HG03045 (cell line): ENCODE measurements around the gene CBX3.
"Not testable (repeated sequence)": the region's sequence is repeated elsewhere in the genome, so short reads cannot be mapped to it uniquely, and the experiment has no call there.

Source experiments
- ATAC-seq: cut with Tn5 transposase; IDR thresholded peaks from one replicate; pipeline ENCODE4 v1.9.1; 2021; ENCODE audit warnings: mild to moderate bottlenecking, moderate library complexity; ENCODE audit not compliant: unreplicated experiment

CBX3 gene

DNA sequence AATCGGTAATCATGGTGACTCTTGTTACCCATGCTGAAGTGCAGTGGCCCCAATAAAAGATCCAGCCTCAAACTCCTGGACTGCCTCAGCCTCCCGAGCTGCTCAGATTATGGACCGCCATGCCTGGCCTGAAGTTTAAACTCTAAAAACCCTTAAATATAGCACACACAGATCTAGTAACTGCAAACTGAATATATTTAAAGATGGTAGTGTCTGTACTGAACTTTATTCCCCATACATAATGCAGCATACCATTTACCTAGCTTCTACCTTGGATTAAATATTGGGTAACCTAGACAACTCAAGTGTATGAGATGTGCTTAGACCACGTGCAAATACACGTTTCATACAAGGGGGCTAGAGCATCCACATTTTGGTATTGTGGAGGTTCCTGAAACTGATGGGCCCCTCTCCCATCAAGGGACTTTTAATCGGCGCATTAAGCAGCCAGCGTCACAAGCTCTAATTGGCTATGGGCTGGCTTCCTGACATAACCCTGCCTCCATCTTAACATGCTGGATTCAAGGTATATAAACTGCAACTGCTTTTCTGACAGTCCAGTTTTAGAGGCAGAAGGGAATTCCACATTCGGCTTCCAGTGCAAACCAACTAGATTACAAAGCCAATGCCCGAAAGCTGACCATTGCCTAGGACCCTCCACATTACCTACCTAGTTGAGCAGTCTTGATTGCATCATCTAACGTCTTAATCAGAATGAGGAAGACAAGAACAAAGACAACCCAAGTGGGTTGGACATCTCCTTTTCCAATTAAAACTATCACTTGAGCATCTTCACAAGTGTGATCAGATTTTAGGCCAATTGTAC is 14.0 kb upstream of the CBX3 start:
- no peak for ATAC-seq

DNA sequence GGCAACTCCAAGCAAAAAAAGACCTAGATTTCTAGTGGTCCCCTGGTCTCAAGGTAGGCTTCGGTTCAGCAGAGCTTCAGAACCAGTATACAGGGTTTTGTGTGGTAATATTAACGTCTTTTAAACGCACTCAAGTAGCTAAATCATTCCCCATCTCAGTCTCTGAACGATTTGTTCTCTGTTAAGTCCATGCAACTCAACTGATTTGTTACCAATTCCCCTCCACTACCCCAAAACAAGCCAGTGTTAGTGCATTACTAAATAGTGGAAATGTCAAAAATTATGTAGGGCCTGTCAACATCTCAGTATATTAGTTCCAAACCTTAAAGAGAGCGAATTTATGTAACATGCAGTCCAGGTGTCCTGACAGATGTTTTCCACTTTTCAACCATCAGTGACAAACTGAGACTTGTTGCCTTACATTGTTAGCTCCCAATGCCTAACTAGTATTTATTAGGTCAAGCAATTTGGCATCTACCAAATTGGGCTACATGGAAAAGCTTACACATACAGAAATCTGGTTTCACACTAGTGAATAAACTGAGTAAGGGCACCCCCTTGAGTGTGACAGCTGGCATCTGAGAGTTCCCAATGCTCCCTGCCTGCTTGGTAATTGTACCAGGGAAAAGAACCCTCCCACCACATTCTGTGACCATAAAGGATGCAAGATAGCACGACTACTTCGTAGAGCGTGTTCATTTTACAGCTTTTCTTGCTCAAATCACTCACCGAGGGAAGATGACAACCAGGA is 13.2 kb upstream of the CBX3 start:
- no peak for ATAC-seq

DNA sequence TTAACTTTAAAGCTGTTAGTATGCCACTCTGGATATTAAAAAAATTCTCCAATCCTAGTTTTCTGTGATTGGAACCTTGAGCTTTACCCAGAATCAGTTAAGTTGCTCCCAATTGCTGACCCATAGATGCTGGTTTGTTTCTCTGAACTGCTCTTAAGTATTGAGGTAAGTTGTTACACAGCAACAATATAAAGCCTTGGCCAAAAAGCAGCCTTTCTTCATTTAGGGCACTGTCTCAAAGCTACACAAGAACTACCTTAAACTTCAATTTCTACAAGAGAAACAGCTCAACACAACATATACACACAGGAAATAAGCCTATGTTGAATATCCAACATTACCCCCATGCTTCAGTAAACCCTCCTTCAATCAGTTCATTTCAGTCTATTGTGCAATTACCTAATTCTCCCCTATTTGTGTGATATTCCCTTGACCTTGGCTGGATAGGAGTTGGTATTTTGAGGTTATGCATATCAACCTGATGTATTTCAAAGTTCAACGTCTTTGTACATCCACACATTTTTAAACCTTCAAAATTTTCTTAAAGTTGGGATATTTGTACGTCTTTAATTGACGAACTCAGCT is 12.5 kb upstream of the CBX3 start:
- no peak for ATAC-seq

DNA sequence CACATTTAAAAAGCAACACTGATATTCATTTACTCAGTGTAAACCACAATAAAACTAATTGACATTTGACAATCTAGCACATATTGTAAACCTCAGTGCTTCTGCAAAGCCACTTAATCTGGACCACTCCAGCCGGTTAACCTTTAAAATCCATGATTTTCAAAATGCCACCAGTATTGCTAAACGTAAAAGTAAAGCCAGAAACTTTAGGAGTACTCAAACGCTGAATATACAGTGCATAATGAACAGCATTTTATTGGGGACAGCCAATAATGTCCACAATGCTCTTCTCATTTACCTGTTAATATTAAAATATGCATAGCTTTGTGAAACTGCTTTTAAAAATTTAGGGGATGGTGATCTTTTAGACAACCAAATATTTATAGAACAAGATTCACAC is 11.8 kb upstream of the CBX3 start:
- no peak for ATAC-seq

DNA sequence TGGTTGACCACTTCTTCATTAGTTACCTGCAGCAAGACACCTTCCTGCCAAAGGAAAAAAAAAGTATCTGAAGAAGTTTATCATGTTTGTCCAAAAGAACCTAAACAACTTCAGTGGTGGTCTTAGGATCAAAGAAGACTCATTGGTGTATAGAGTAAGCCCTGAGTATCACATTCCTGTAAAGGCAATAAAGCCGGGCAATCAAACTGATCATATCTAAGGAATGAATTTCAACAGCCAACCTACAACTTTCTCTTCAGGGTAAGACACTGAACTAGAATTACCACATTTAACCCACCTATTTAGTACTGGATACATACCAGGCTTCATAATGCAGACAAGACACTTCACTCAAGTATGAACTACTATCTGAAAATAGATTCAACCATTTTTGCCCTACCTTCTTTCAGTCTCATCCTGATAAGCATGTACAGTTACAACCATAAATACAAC is 11.1 kb upstream of the CBX3 start:
- no peak for ATAC-seq

DNA sequence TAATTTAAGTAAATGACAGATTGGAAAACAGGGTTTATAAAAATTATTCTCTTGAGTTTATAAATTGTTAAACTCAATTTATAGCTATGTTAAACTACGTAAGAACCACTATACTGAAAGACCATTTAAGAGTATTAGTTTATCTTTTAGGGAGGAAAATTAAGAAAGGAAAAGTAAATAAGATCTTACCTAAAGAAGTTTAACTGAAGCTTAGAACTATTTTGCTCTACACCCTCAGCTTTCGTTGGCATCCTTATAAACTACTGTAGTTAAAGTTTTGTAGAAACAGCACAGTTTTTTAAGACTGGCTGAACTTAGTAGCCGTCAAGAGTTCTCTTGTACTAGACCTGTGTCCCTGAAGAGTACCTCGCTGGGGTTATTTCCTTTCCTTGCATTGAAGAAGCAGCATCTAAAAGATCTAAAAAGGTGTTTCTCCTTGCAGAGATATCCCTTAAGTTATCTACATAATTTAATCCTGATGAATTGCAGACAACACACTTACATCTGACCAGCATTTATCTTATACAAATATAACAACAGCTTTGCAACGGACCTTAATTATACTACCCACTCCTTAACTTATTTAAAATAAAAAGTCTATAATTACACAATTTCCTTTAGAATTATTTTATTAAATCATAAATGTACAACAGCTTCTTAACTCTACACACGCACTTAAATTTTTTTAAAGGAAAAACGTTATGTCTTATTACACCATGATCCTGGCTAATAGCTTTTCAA is 10.1 kb upstream of the CBX3 start:
- no peak for ATAC-seq

DNA sequence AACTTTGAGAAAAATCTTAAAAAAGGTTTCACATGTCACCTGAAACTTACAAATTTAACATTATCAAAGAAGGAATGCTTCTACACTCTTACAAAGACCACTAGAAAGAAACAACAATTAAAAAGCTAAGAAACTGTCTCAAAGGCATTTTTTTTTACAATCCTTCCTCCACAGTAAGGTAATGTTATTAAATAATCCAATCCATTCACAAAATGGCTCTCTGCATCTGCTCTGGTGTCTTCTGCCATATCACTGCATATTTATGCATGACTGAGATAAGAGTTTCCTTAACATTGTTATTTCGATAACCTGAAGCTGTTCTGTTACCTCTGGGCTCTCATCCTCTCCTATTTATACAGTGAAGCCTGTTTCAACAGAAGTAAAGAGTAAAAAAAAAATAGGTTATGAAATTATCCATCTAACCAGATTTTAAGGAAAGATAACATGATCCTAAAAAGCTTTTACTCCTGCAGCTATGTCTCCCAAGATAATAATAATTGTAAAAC is 9.5 kb upstream of the CBX3 start:
- ATAC-seq = no peak

DNA sequence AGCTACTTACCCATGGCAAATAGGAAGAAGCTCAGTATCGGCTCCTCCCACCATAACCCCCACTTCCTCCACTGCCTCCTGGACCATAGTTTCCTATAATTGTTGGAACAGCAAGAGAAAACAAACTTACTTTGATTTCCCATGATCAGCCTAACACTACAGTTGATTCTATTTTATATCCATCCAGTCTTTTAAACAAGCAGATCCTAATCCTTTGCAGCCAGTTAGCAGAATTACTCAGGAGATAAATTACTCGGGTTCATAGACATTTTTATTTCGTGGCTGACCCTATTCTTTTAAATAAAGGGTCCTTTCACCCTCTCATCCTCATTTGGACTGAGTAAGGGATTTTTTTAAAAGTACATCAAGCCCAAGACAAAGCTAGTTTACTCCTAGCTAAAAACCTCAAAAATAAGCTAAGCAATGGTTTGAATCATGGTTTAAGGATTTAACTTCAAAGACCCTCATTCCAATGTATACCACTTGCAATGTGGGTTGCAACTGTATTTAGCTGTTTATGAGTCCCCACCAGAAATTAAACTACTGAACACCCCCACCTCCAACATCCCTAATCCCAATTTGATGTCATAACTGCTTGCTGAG is 9.0 kb upstream of the CBX3 start:
- no peak for ATAC-seq

DNA sequence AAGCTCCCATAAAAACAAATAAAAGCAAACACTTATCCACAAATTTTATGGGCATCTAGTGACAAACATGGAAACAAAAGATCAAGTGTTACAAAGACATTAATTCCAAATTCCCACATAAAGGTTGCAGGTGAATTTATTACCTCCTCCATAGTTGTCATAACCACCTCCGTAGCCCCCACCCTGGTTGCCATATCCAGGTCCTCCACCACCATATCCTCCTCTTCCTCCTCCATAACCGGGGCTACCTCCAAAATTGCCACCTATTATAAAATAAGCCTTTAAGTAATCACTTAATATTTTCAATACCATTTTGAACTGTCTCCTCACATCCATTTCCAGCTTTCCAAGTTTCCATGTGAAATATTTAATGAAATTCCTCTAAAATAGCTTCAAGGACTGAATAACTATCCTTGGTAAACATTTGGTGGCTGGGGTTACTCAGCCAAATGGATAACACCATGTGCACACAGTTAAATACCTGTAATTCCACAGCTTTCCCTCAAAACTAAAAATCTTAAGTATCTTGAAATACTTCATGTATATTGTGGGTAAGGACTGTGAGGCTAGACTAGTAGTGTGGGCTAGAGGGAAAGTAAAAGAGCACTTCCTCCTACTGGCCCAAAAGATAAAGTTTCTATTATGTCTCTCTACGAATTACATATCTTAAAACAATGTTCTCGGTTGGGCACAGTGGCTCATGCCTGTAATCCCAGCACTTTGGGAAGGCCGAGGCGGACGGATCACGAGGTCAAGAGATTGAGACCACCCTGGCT is 7.9 kb upstream of the CBX3 start:
- ATAC-seq = no peak

DNA sequence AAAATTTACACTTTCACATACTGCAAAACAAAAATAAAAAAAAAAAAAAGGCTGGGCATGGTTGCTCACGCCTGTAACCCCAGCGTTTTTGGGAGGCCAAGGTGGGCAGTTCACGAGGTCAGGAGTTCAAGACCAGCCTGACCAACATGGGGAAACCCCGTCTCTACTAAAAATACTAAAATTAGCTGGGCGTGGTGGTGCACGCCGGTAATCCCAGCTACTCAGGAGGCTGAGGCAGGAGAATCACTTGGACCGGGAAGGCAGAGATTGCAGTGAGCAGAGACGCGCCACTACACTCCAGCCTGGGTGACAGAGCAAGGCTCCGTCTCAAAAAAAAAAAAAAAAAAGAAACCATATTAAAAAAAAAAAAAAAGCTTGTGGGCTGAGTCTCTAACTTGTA is 6.8 kb upstream of the CBX3 start:
- ATAC-seq = not testable (repeated sequence)

DNA sequence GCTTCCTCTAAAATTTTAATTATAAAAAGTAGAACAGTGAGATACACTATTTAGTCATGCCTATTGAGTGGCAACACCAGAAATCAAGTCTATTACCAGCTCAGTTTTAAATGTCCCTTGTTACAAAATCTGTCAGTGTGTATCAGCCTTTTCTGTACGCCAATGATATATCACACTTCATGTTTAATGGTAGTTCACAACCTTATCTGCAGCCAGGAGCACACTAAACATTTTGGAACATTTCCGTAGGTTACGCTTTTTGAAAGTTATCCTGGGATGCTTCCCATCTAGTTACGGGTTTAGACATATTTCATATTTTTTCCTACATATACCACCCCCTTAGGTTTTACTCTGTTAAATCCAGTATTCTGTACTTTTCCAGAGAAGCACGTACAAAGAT is 6.4 kb upstream of the CBX3 start:
- no peak for ATAC-seq

DNA sequence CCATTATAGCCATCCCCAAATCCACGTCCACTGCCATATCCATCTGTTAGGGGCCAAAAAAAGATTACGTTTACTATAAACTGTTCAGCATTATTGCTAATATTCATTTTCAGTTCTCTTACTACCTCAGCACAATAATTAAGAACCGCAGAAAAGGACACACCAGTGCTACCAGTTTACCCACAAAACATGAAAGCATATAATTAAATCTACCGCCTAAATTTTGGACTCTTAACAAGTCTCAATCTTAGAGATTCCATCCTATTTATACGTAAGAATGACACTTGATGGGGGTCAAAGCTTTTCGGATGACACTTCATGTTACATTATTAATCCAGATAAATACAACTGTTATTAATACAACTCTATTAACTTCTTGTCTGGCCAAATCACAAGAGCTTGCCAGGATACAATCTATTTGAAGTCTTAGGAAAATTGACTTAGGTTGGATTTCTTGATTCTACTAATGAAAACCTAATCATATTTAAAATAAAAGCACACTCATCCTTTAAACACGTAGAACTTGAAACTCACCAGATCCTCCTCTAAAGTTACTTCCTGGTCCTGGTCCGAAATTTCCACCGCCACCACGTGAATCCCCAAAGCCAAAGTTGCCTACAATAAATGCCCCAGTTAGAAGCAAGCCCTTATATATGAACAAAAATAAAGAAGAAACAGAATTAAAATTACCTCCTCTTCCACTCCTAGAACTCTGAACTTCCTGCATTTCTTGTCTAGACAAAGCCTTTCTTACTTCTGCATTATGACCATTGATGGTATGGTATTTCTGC is 5.5 kb upstream of the CBX3 start:
- ATAC-seq = no peak

DNA sequence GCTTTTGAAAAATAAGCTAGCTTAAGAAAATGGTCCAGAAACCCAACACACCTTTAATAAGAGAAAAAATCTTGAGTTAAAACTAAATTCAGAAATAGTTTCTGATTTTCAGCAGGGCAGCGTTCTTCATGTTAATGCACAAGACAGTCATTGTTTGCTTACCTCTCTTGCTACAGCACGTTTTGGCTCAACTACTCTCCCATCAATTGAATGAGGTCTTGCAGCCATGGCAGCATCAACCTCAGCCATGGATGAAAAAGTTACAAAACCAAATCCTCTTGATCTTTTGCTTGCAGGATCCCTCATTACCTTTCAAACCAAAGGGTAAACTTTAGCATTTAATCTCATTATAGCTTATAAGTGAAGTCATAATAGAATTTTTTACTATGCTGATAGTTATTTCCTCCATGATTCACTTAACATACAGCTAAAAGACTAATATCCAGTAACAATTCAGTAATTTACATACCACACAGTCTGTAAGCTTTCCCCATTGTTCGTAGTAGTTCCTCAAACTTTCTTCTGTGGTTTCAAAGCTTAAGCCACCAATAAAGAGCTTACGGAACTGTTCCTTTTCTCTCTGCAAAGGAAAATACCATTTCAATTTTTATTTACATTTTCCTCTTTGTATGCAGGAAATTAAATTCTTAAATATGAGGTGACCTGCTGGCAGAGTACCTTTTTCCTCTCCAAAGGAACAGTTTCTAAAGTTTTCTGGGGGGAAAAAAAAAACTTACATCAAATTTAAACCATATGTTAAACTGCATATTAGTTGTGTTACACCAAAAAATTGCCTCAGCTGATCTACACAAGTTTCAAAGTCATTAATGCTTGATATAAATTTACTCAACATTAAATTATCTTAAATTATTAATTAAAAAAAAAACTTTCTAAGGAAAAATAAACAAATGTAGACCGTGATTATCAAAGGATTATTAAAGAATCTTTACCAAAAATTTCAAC is 4.1 kb upstream of the CBX3 start:
- ATAC-seq = no peak

DNA sequence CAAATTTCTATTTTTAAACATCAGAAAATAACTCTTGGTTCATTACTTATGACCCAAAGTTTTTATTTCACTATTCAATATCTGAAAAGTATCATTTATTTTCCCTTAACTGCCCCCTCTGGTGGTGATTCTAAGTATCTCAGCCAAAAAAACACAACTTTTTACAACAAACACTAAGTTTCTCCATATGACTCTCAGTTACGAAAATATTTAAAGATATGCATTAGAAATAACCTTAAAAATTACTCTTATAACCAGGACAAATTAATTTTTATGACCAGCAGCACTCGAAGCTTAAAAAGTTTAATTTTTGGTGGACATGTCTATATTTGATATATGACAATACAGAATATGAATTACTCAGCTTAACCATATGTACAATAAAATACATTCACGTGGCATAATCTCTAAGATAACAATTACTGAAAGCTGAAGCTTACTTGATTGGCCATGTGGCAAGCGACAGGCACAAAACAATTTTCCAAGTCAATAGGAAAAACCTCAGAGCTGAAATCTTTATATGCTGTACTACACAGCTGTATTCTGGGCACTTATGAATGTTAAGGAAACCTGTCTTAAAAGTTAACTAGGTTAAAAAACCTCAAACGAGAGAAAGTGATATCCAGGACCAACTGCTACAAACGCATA is 3.3 kb upstream of the CBX3 start:
- ATAC-seq = no peak

DNA sequence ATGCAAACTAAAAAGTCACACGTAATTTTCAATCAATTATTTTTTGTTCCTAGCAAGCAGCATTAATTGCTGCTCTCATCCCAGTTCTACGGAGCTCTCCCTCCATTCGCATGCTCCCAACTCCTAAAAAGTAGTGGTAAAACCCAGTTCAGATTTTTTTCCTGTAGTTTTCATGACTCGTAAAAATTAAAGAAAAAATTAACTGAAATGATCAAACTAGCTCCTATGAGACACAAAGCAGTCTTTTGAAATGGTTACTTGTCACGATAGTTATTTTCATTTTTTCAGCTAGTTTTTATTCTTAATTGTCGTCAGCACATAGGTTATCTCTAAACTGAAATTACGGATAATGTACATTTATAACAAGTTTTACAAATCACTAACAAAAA is 2.8 kb upstream of the CBX3 start:
- ATAC-seq = no peak

DNA sequence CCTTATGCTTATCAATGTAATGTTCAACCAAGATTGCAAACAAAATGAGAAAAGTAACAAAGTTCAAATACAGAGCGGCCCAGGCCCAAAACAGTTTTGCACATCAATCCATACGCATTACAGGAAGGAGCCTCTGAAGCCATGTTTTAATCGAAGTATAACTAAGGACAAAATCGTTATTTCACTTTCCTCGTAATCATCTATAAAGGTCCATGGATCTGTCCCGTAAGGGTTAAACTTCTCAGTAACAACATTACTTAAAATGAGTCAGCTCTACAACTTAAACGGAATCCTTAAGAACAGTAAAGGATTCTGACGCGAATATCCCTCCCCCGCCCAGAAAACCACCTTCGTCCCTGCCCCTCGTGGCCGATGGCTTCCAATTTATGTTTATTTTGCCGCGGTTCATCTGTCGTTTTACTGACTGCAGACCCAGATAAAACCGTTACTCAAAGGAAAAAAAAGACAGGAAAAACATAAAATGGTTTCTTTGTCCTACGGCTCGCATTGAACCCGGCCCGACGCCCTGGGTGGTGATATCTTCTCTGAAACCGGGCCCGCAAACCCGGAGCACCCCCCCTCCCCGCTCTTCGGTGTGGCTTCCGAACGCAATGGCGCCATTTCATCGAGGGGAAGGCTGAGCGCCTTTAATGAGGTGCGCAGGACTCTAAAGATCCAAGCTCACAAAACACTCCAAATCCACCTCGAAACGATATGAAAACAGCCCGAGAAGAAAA is 2.1 kb upstream of the CBX3 start:
- no peak for ATAC-seq

DNA sequence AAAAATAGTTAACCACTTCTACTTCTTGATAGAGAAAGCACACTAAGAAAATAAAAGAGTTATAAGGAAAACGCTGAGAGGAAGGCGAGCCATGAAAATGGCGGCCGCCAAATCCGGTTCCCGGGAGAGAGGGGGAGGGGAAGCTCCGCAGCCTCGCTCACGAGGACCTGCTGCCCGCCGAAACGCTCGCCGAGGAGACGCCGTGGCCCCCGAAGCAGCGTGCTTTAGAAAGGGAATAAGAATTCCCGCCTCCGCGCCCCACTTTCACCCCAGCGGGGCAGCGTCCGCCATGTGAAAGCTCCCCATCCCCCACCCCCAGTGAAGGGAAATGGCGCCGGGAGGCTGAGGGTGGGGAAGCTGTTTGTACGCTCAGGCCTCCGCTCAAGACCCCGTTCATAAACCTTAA is 1.5 kb upstream of the CBX3 start:
- peak; percentile 12 for ATAC-seq
